ENCODE measurements around the gene LBH.

GRCh38 chr2:30255026-30255425 is 23.7 kb downstream of the LBH start:
- TF ChIP-seq POLR2A (IDR thresholded peaks at IDR 0.05) (no peak), CTCF (IDR thresholded peaks at IDR 0.05) (no peak)

Measured in thyroid gland (tissue), 4 donors.